Right lobe of liver (tissue), 4 donors: ENCODE data around the gene CDC26.

Experiments
- CTCF ChIP-seq, 4 donors: fragments of 200-600 bp in 3 of 4; fragments of 450-650 bp in 1 of 4; IDR thresholded peaks; one replicate each; pipeline versions ENCODE4 v1.5.1 to v1.8.0; 2016 to 2022; ENCODE audit warnings: antibody characterized with exemption in 4 of 4, mild to moderate bottlenecking in 2 of 4
- POLR2A ChIP-seq: fragments of 450-650 bp; IDR thresholded peaks from one replicate; pipeline ENCODE4 v1.6.1; 2017; ENCODE audit warnings: antibody characterized with exemption, mild to moderate bottlenecking
- donor health status: DM: no; HTN: no; CAD: no.
- donor health status: DM: no; HTN: no; CAD: no.
- donor health status: DM: no; HTN: yes; CAD: no.

- TF ChIP-seq CTCF (IDR thresholded peaks at IDR 0.05) (no peak), POLR2A (no peak)
These were observed 40.7 kb upstream of the CDC26 start for GRCh38 chr9:113316030-113316429.
